Inferior parietal cortex (tissue), 1 donor: ENCODE results near the gene GADD45B.
A peak's percentile ranks its signal among the peaks of the same experiment; 100 is the strongest.

Source experiments
- DNase-seq: peaks from one replicate; pipeline ENCODE4 v3.0.0-alpha.2; 2016; ENCODE audit errors: extremely low spot score

Gene GADD45B, protein sequence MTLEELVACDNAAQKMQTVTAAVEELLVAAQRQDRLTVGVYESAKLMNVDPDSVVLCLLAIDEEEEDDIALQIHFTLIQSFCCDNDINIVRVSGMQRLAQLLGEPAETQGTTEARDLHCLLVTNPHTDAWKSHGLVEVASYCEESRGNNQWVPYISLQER

DNA sequence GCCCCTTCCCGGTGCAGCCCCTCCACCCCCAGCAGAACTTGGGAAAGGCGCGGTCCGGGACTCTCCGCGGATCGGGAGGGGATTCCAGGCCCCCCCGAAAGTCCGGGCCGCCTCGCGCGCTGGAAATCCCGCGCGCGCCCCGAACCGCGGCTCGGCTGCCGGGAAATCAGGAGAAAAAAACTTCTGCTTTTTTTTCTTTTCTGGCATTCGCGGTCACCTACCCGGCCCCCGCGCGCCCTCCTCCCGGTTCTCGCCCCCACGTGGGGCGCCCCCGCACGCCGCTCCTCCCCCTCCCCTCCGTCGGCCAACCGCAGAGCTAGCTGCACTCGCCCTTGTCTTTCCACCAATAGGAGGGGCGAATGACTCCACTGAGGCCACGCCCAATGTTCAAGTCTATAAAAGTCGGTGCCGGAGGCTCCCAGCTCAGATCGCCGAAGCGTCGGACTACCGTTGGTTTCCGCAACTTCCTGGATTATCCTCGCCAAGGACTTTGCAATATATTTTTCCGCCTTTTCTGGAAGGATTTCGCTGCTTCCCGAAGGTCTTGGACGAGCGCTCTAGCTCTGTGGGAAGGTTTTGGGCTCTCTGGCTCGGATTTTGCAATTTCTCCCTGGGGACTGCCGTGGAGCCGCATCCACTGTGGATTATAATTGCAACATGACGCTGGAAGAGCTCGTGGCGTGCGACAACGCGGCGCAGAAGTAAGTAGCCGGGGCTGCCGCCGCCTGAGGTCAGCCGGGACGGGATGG, at the start of gene GADD45B:
Gene GADD45B (plus strand): TSS at position 426 of the 749 bp plus-strand sequence. CDS start 232 bp downstream, at position 658.
- peak; percentile 99 for DNase-seq

DNA sequence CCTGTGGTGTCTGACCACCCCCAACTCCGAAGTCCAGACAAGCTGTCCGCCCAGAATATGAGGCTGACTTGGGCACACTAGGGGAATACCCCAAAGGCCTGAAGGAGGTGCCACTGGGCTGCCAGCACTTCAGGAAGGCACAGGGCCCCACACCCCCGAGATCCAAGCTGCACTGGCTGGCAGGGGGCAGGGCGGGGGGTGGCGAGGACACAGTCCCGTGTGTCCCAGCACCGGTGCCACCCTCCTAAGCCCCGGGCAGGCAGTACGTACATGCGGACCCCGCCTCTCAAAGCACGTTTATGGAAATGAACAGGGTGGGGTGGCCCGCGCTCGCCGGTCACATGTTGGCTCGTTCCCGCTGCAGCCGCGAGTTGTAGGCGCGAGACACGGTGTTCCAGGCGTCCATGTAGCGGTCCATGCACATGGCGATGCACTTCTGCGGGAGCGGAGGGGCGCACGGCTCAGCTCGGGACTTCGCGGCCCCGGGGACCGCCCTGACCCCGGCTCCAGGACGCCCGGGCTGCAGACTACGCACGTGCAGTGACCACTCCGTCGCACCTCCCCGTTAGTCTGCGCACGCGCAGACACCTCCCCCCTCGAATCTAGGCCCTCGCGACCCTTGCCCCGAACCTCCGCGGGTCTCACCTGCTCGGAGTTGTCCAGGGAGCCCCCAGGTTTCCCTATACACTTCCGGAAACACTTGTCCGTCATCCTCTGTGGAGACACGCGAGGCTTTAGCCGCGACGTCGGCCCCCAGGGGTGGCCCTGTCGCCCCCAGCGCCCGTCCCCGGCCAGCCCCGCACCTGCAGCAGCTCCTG, 49.1 kb upstream of the GADD45B start:
- DNase-seq = no peak

DNA sequence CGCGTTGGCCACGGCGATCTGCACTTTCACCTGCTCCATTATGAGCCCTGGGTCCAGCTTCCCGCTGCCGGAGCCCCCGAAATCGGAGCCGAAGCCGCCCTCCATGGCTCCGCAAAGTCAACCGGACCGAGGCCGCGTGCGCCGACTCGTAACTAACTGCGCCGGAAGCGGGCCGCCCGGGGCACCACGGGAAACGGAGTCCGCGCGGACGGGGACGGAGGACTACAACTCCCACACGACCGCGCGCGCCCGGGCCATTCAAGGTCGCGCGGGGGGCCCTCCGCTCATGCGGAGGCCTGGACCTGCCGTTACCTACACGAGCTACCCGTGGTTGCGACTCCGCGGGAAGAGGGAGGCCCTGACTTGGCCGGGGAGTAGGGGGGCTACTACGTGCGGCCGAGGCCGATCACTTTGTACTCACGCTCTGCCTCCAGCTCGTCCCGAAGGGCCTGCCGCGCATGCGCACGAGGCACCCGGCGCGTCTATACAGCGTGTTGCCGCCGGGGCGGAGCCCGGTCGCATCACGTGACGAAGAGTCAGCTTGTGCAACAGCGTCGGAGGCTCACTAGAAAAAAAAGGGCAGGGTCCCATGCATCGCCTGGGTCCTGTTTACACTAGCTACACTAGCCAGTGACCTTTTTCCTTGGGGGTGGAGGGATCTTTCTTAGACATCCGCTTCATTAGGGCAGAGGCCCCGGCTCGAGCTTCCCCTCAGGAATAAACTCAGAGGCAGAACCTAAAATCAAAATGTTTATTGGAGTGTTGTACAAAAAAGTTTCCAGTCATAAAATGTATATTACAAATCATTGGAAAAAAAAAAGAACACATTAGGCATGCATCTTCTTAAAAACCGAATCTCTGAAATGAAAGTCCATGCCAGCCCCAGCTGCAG, 48.3 kb upstream of the GADD45B start, which contains the start of gene TIMM13:
Gene TIMM13 (minus strand): TSS at position 158 of the 892 bp plus-strand sequence. CDS start 53 bp downstream, at position 105.
- peak; percentile 99 for DNase-seq

DNA sequence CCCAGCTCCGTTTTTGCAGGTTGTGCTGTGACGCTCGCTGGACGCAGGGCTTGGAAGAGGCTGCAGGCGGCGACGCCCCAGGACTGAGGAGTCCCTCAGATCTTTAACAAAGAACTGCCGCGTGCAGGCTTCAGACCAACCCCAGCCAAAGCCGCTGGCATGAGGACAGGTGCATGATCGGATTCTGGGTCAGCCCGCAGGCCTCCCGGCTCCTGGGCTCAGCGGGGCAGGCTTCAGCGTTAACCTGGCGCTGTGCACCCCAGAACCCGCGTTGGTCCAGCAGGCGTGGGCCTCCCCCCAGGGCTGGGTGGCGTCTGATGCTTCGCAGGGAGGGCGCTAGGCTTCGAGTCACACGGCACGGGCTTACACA, 47.6 kb upstream of the GADD45B start:
- peak; percentile 6 for DNase-seq

DNA sequence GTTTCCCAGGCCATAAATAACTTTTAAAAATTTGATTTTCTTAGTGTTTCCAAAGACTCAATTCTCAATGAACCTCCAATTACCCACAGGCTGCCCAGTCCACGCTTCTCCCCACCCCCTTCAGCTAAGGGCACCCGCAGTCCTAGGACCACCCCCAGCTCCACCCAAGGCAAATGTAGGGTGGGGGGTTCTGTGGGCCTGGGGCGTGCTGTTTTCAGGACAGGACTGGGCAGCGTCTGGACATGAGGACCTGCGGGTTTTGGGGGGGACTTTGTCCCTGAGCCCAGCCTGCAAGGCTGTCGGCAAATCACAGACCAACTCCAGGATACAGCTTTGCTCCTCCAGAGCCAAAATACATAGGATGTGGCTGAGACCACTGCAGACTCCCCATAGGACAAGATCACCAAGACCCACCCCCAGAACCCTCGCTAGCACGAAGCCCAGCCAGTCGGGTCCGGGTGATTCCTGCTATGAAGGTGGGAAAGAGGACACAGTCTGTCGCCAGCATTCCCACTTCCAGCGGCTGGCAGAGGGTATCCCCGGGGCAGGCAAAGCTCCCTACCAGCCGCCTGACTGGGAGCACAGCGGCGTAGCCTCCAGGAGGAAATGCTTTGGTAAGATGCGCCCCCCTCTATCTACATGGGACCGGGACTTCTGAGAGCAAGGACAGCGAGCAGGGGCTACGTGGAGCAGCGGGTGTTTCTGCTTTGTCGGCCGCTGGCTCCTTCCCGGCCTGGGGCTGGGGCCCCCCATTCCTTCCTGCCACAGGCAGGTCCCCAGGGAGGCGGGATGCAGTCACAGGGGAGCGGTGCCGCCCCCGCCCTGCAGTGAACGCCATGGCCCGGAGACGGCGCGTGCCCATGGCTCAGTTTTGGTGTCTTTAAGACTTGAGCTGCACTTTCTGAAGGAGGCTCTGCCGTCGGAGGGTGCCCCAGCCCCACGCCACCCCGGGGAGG, 46.9 kb upstream of the GADD45B start:
- no peak for DNase-seq

DNA sequence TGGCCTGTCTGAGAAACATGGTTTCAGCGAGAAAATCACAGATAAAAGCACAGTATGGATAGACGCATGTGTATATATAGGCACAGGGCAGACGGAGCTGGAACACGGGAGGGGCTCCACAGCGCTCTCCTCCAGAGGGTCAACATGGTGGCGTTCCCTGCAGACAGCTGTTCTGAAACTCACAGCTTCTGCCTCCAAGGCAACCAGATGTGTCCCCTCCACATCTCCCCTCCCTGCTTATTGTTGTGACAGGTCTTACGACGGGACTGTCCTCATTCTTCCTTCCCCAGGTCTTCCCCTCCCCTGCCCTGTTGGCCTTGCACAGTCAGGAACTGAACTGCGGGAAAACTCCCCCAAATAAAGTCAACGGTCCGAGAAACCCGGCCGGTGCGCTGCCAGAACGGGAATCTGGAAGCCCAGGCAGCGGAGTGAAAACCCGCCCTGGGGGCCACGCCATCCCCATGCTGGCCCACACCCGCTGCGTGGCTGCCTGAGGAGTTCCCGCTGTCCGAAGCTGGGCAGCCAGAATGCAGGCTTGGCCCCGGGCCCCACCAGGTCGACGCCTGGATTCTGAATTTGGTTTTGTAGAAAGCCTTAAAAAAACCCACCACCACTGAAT, 45.9 kb upstream of the GADD45B start:
- no peak for DNase-seq

DNA sequence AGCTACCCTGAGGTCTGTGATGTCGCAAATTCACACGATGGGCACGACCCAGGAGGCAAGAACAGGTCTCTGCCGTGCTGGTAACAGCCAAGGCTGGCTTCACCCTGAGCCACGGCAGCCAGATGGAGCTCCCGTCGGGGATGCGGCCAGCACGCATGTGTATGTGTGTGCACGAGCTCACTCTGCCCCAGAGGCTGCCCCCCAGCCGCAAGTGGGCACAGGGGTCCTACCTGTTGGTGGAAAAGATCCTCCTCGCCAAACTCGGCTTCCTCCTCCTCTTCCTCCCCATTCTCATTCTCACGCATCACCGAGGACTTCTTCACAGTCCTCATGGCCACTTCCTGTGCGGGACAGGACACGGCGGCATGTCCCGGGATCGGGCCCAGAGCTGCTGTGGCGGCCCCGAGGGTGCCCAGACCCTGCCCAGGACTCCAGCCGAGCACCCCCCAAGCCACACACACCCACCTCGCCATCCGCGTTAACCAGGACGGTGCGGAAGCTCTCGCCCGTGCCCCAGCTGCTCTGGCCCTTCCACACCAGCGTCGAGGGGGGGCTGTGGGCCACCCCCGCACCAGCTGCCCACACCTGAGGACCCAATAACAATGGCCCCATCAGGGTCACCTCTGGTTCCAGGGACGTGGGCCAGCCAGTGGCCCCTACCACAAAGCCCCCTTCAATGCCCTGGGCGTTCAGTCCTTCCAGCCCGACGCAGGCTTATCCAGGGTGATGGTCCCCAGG, 44.4 kb upstream of the GADD45B start:
- no peak for DNase-seq

DNA sequence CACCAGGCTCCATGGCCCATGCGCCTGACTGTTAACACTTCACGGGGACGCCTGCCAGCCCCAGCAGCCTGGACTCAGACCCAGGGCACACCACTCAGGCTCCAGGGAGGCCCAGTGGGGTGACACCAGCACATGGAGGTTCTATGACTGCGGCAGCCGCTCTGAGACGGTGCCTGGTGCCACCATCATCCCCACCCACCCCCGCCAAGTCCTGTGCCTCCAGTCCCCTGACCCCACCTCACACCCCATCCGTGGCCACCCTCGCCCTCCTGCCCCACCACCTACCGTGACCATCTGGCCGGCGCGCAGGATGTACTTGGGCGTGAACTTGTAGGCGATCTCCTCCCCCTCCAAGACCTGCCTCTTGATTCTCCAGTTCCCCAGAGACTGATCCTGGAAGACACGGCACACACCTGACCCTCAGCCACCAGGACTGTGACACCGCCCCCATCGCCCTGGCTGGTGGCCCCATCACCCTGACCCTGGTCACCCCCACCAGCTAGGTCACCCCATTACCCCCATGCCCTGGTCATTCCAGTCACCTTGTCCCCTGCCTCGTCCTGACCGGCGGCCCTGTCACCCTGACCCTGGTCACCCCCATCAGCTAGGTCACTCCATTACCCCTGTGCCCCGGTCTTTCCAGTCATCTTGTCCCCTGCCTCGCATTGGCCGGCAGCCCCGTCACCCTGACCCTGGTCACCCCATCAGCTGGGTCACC, 43.6 kb upstream of the GADD45B start:
- no peak for DNase-seq

DNA sequence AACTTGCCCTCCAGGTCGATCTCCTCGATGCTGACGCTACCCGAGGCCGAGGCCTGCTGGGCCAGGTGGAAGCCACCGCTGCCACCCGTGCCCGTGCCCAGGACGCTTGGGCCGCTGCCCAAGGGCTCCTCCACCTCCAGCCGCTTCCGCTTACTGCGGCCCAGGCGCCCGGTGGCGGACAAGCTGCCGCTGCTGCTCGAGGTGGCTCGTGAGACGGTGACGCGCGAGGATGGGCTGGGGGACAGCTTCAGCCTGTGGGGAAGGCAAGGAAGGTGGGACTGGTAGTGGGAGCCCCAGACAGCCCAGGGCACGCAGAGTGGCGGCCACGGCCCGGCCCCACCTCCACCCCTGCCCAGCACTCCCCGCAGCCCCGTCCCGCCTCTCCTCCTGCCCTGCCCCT, 42.1 kb upstream of the GADD45B start:
- no peak for DNase-seq

DNA sequence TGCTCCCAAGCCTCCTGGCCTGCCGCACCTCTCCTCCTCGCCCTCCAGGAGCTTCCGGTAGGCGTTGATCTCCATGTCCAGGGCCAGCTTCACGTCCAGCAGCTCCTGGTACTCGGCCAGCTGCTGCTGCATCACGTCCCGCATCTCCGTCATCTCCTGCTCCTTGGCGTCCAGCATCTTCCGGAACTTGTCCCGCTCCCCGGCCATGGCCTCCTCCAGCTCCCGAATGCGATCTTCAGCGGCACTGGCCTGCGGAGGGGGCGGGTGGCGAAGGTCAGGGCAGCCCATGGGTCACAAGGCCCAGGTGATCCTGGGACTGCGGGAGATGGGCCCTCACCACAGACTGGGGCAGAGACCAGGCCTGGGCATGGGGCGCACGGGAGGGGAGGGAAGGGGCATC, 41.7 kb upstream of the GADD45B start:
- DNase-seq = no peak

DNA sequence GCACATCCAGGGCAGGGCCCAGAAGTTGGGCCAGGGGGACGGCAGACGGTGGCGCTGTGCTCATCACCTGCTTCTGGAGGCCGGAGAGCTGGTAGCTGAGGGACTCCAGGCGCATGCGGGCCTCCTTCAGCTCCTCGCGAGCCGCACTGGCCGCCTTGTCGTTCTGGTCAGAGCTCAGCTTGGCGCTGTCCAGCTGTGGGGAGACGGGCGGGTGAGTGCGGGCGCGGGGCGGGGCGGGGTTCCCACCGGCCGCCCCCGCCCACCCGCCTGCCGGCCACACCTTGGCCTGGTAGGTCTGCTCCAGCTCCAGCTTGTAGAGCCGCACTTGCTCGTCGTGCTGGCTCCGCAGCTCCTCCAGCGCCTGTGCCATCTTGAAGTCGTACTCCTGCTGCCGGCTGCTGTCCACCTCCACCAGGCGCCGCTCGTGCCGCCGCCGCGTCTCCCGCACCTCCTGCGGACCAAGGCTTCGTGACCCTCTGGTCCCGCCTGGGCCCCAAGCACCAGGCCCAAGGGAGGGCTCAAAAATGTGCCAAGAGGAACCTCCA, 41.1 kb upstream of the GADD45B start:
- no peak for DNase-seq

DNA sequence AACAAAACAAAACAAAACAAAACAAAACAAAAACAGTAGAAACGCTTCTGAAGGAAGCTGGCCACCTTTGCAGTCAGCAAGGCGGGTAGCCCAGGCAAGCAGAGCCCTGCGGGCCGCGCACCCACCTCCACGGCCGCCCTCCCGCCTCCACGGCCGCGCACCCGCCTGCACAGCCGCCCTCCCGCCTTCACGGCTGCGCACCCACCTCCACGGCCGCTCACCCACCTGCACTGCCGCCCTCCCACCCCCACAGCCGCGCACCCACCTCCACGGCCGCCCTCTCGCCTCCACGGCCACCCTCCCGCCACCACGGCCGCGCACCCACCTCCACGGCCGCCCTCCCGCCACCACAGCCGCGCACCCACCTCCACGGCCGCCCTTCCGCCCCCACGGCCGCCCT, 39.5 kb upstream of the GADD45B start:
- no peak for DNase-seq

DNA sequence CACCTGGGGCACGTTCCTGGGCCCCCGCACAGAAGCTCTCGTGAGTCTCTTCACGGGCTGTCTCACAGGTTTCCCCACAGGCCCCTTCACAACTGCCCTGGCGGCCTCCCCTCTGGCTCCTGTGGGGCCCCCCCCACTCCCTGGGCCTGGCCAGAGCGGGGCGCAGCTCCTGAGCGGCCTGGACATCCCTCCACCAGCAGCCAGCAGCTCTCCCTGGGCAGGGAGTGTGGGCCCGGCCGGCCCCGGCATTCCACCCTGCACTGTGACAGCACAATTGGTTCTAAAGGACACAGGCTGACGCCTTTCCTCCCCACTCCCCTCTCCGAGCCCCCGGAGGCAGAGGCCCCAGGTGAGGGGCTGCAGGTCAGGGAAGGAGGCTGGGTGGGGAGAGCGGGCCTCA, 39.0 kb upstream of the GADD45B start:
- no peak for DNase-seq

DNA sequence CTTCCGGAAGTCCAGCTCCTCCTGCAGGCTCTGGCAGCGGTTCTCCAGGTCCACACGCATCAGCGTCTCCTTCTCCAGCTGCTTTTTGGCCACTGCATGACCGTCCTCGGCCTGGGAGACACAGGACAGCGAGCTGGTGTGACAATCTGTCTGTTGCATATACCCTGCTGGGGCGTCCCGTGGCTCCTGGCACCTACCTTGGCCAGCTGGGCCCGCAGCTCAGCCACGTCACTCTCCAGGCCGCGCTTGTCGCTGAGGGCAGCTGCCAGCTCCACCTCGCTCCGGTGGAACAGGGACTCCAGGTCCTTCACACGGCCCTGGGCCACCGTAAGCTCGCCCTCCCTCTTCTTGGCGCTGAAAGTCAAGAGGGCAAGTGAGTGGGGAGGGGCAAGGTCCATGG, 37.7 kb upstream of the GADD45B start:
- no peak for DNase-seq

DNA sequence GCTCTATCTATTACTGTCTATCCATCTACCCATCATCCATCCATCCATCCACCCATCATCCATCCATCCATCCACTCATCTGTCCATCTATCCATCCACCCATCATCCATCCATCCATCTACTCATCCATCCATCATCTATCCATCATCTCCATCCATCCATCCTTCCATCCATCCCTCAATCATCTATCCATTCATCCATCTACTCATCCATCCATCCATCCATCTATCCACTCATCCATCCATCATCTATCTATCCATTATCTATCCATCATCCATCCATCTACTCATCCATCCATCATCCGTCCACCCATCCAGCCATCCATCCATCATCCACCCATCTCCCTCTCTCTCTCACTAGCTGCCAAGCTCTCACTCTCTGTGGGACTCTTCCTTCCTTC, 35.4 kb upstream of the GADD45B start:
- no peak for DNase-seq

DNA sequence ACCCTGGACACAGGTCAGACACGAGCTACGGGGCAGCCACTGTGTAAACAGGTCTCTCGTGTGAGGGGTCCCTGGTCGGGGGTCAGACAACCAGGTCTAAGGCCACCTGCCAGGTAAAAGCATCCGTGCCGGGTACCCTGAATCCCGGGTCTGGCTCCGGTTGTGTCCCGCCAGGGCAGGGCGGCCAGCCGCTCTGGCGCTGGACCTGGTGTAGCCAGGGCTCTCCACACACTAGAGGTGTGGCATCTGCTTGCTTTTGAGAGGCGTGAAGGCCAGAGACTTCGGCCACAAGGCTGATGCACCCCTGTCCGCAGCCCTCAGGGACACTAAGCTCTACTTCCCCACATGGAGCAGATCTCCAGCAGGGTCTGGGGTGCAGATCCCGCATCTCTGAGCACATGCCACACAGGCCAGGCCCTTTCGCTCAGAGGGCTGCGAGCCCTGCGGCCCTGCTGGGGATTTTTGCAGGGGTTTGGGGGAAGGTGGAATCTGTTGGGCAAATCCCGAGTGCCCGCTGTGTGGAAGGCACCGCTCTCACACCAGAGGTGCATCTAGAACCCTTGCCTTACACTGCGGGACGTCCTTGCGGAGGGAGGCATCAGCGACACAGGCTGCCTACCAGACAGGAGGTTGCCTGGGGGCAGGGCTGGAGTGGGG, 34.7 kb upstream of the GADD45B start:
- no peak for DNase-seq

DNA sequence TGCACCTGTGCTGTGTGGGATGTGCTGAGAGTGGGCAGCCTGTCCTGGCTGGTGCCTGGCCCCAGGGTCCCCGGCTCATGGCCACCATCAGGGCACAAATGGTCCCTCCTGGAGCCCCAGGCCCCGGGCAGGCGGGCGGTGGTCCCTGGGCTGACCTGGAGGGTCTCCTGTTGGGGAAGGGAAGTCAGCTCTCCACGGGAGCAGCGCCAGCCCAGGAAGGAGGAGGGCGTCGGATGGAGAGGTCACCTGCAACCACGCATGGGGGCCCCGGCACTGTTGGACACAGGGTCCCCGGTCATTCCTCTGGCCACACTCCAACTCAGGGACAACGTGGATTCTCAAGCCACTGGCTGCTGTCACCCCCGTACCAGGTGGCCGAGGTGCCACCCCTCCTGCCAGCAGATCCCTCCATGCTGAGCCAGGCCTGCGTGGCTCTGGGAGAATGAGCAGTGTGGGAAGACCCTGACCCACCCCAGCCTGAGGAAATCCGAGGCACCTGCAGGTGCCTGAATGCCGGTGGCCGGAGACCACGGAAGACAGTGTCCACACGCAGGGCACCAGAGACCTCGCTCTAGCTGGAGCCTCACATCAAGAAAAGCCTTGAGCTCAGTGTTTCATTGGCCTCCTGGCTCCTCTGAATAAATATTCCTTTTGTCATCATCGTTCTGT, 32.7 kb upstream of the GADD45B start:
- DNase-seq = no peak
